ENCODE data around the gene BEND7. TPM values are rescaled to one million over a fixed set of nuclear protein-coding genes. Genes with fewer than 3 reads are reported as not detected.
A peak's percentile ranks its signal among the peaks of the same experiment; 100 is the strongest.
"Not testable (repeated sequence)": the region's sequence is repeated elsewhere in the genome, so short reads cannot be mapped to it uniquely, and the experiment has no call there.

Gene BEND7
- total RNA-seq, 1 experiment from 2014 or later: 12.8 TPM

DNA sequence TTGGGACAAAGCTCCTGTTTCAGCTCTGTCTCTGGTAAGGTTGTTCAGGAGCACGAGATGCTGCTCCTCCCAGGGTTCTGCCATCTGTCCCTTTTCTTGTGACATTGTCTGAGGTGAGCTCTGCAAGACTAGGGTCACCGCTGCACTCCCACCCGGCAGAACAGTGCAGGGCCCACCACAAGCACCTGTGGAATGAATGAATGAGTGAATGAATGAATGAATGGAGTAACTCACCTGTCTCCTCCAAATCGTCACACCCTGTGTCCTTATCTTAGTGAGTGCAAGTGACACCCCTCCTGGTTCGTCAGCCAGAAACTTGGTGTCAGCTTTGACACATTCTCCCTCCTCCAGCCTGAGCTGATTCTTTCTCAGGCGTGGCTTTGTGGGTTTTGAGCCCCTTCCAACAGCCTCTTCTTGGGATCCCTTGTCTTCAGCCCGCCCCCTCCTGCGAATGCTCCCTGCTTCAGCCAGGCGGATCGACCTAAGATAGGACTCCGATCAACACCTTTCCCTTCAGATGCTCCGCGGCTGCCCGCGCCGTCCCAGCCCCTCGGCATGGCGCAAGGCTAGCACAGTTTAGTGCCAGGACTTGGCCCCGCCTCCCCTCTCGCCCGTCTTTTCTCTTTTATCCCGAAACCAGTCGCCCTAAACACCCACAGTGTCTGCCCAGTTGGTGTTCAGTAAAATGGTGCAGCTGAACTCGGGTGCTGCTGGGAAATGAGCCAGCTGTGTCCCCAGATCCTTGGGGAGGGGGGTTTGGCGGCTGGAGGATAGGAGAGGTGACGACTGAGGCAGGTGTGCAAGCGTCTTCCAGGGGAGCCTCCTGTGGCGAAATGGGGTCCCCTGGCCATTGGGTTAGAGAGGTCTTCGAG lies 89.3 kb downstream of the BEND7 start:
- H3K27me3 Mint-ChIP-seq (ENCODE audit: low read depth): peaks cover 32% of the 10 kb centered on the region
- peak; percentile 54 for DNase-seq (ENCODE audit: low spot score)
- TF ChIP-seq, protein P1, sequence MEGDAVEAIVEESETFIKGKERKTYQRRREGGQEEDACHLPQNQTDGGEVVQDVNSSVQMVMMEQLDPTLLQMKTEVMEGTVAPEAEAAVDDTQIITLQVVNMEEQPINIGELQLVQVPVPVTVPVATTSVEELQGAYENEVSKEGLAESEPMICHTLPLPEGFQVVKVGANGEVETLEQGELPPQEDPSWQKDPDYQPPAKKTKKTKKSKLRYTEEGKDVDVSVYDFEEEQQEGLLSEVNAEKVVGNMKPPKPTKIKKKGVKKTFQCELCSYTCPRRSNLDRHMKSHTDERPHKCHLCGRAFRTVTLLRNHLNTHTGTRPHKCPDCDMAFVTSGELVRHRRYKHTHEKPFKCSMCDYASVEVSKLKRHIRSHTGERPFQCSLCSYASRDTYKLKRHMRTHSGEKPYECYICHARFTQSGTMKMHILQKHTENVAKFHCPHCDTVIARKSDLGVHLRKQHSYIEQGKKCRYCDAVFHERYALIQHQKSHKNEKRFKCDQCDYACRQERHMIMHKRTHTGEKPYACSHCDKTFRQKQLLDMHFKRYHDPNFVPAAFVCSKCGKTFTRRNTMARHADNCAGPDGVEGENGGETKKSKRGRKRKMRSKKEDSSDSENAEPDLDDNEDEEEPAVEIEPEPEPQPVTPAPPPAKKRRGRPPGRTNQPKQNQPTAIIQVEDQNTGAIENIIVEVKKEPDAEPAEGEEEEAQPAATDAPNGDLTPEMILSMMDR (IDR thresholded peaks at IDR 0.05): no peak
- TF ChIP-seq, protein P2, sequence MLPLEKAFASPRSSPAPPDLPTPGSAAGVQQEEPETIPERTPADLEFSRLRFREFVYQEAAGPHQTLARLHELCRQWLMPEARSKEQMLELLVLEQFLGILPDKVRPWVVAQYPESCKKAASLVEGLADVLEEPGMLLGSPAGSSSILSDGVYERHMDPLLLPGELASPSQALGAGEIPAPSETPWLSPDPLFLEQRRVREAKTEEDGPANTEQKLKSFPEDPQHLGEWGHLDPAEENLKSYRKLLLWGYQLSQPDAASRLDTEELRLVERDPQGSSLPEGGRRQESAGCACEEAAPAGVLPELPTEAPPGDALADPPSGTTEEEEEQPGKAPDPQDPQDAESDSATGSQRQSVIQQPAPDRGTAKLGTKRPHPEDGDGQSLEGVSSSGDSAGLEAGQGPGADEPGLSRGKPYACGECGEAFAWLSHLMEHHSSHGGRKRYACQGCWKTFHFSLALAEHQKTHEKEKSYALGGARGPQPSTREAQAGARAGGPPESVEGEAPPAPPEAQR (CRISPR knock-in tag; IDR thresholded peaks at IDR 0.05): no peak
- TF ChIP-seq NFE2L1 (CRISPR knock-in tag; IDR thresholded peaks at IDR 0.05) (no peak), FOXK1 (CRISPR knock-in tag; IDR thresholded peaks at IDR 0.05) (no peak), ZNF317 (CRISPR knock-in tag; IDR thresholded peaks at IDR 0.05; ENCODE audit: borderline replicate concordance, low read depth) (no peak), ETV6 (CRISPR knock-in tag; IDR thresholded peaks at IDR 0.05) (no peak)
- TF ChIP-seq, protein P3, sequence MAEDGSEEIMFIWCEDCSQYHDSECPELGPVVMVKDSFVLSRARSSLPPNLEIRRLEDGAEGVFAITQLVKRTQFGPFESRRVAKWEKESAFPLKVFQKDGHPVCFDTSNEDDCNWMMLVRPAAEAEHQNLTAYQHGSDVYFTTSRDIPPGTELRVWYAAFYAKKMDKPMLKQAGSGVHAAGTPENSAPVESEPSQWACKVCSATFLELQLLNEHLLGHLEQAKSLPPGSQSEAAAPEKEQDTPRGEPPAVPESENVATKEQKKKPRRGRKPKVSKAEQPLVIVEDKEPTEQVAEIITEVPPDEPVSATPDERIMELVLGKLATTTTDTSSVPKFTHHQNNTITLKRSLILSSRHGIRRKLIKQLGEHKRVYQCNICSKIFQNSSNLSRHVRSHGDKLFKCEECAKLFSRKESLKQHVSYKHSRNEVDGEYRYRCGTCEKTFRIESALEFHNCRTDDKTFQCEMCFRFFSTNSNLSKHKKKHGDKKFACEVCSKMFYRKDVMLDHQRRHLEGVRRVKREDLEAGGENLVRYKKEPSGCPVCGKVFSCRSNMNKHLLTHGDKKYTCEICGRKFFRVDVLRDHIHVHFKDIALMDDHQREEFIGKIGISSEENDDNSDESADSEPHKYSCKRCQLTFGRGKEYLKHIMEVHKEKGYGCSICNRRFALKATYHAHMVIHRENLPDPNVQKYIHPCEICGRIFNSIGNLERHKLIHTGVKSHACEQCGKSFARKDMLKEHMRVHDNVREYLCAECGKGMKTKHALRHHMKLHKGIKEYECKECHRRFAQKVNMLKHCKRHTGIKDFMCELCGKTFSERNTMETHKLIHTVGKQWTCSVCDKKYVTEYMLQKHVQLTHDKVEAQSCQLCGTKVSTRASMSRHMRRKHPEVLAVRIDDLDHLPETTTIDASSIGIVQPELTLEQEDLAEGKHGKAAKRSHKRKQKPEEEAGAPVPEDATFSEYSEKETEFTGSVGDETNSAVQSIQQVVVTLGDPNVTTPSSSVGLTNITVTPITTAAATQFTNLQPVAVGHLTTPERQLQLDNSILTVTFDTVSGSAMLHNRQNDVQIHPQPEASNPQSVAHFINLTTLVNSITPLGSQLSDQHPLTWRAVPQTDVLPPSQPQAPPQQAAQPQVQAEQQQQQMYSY (CRISPR knock-in tag; IDR thresholded peaks at IDR 0.05): no peak
- TF ChIP-seq, protein P4, sequence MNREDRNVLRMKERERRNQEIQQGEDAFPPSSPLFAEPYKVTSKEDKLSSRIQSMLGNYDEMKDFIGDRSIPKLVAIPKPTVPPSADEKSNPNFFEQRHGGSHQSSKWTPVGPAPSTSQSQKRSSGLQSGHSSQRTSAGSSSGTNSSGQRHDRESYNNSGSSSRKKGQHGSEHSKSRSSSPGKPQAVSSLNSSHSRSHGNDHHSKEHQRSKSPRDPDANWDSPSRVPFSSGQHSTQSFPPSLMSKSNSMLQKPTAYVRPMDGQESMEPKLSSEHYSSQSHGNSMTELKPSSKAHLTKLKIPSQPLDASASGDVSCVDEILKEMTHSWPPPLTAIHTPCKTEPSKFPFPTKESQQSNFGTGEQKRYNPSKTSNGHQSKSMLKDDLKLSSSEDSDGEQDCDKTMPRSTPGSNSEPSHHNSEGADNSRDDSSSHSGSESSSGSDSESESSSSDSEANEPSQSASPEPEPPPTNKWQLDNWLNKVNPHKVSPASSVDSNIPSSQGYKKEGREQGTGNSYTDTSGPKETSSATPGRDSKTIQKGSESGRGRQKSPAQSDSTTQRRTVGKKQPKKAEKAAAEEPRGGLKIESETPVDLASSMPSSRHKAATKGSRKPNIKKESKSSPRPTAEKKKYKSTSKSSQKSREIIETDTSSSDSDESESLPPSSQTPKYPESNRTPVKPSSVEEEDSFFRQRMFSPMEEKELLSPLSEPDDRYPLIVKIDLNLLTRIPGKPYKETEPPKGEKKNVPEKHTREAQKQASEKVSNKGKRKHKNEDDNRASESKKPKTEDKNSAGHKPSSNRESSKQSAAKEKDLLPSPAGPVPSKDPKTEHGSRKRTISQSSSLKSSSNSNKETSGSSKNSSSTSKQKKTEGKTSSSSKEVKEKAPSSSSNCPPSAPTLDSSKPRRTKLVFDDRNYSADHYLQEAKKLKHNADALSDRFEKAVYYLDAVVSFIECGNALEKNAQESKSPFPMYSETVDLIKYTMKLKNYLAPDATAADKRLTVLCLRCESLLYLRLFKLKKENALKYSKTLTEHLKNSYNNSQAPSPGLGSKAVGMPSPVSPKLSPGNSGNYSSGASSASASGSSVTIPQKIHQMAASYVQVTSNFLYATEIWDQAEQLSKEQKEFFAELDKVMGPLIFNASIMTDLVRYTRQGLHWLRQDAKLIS (CRISPR knock-in tag; IDR thresholded peaks at IDR 0.05; ENCODE audit: borderline replicate concordance): no peak
- H3K36me3 Mint-ChIP-seq: no peaks in the 10 kb centered on the region
- H3K4me1 Mint-ChIP-seq: peaks cover 36% of the 10 kb centered on the region
- no peaks in the 10 kb centered on the region for H3K9me3 Mint-ChIP-seq
- ATAC-seq: peak; percentile 60
- ChIA-PET CTCF (interaction anchor here (0.5 to 5.7 kb wide), 47 partner anchors 8 to 278 kb away, joined by 3 to 107 read pairs (median 5); partner anchors contain the start of genes MCM10 and PRPF18), POLR2A (interaction anchor here (0.6 to 1.0 kb wide), 3 partner anchors 90 to 278 kb away, joined by 3 to 5 read pairs (median 3); partner anchors contain the start of gene MCM10)
- H3K27ac Mint-ChIP-seq: no peak overlapping the region
- peak overlapping the region; percentile 70 for H3K4me3 Mint-ChIP-seq

DNA sequence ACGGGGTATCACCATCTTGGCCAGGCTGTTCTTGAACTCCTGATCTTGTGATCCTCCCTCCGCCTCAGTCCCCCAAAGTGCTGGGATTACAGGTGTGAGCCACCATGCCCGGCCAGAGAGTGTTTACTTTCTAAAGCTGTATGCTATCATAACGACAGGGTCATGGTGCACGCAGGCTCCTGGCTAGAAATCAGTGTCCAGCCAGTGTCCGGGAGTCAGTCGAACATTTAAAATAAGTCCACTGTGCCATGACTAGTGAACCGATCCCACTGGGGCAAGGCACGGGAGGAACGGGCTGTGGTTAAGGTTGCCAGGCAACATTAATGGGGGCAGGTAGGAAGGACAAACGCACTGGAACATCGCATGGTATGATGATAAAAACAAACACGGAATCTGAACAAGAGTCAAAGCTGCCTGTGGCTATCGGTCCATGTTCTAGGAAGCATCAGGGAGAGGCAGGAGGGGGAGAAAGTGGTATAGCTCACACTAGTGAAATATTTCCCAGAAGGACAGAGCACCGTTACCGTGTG lies 91.7 kb downstream of the BEND7 start:
- Mint-ChIP-seq H3K9me3 (peaks cover 4% of the 10 kb centered on the region; the same call in 1 of the 2 replicates), H3K36me3 (no peaks in the 10 kb centered on the region), H3K27ac (no peak overlapping the region), H3K27me3 (ENCODE audit: low read depth) (peaks cover 32% of the 10 kb centered on the region), H3K4me1 (peaks cover 21% of the 10 kb centered on the region), H3K4me3 (no peak overlapping the region)
- DNase-seq (ENCODE audit: low spot score) (no peak), ATAC-seq (no peak)
- no peak for TF ChIP-seq NFATC4 (CRISPR knock-in tag; IDR thresholded peaks at IDR 0.05)
- TF ChIP-seq, protein P5, sequence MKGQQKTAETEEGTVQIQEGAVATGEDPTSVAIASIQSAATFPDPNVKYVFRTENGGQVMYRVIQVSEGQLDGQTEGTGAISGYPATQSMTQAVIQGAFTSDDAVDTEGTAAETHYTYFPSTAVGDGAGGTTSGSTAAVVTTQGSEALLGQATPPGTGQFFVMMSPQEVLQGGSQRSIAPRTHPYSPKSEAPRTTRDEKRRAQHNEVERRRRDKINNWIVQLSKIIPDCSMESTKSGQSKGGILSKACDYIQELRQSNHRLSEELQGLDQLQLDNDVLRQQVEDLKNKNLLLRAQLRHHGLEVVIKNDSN (CRISPR knock-in tag; IDR thresholded peaks at IDR 0.05): no peak
- CTCF ChIA-PET: interaction anchor here (0.9 to 2.5 kb wide), 5 partner anchors 22 to 100 kb away, joined by 3 to 13 read pairs (median 4); no protein-coding TSS in a partner anchor
- POLR2A ChIA-PET: no interaction called here

DNA sequence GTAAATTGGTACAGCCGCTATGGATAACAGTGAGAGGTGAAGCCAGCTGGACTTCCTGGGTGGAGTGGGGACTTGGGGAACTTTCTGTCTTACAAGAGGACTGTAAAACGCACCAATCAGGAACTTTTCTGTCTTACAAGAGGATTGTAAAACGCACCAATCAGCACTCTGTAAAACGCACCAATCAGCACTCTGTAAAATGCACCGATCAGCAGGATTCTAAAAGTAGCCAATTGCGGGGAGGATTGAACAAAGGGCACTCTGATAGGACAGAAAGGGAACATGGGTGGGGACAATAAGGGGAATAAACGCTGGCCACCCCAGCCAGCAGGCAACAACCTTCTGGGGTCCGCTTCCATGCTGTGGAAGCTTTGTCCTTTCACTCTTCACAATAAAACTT lies 100.9 kb downstream of the BEND7 start:
- CTCF ChIA-PET: interaction anchor here (1.0 to 2.2 kb wide), 4 partner anchors 12 to 109 kb away, joined by 3 to 10 read pairs (median 4); no protein-coding TSS in a partner anchor
- H3K4me1 Mint-ChIP-seq; POLR2A ChIA-PET; DNase-seq (ENCODE audit: low spot score); H3K27me3 Mint-ChIP-seq (ENCODE audit: low read depth); H3K4me3 Mint-ChIP-seq; H3K36me3 Mint-ChIP-seq; ATAC-seq; H3K27ac Mint-ChIP-seq: not testable (repeated sequence)
- peaks cover 16% of the 10 kb centered on the region for H3K9me3 Mint-ChIP-seq

All from WTC11 (cell line).